Nephron (organoid): ENCODE data around the gene ZNF292.

Experiments
- H3K27ac Mint-ChIP-seq, 3 experiments: 2 replicates each; pipeline ENCODE4 v1.8.0; 2020; ENCODE audit warnings: mixed read lengths in 3 of 3, mild to moderate bottlenecking in 2 of 3, moderate library complexity in 1 of 3
- H3K27me3 Mint-ChIP-seq: 2 replicates; pipeline ENCODE4 v1.8.0; 2021; ENCODE audit warnings: low read depth, mild to moderate bottlenecking, moderate library complexity, mixed read lengths
- H3K36me3 Mint-ChIP-seq: 2 replicates; pipeline ENCODE4 v1.8.0; 2020; ENCODE audit warnings: low read depth, mixed read lengths
- H3K4me1 Mint-ChIP-seq: 2 replicates; pipeline ENCODE4 v1.8.0; 2020; ENCODE audit warnings: mixed read lengths
- H3K4me3 Mint-ChIP-seq, 3 experiments: 2 replicates each; pipeline ENCODE4 v1.8.0; 2020; ENCODE audit warnings: mild to moderate bottlenecking in 3 of 3, mixed read lengths in 3 of 3, moderate library complexity in 2 of 3
- H3K9me3 Mint-ChIP-seq: 2 replicates; pipeline ENCODE4 v1.8.0; 2020; ENCODE audit warnings: mixed read lengths
- CTCF ChIP-seq, 3 experiments: fragments of 200-600 bp; sonication (generic); IDR thresholded peaks; one replicate each; pipeline ENCODE4 v1.5.0; 2021; ENCODE audit warnings: antibody characterized with exemption in 3 of 3; ENCODE audit not compliant: unreplicated experiment in 3 of 3

The ZNF292 gene

DNA sequence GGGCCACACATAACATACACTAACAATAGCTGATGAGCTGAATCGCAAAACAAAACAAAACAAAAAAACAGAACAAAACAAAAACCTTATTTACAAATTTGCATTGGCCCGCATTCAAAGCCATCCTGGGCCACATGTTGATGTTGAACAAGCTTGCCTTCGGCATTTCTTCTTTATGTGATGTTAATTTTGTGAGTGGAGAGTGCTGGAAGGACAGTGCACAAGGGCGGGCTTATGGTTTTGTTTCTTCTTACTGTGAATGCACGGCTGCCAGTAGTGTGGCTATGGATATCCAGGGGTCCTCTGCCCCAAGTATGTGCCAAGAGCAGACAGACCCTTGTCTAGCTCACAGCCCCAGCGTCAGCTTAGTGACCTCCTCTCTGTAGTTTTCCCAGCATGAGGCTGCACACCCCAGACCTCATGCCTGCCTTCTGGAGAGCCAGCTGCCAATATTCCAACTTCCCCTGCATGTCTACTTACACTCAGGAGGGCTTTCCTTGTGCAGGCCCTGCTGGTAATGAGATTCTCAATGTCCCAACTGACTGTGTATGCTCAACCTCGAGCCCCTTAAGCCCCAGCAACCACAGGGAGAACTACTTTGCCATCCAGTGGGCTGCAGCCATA is 24.9 kb downstream of the ZNF292 start:
- TF ChIP-seq CTCF (IDR thresholded peaks at IDR 0.05; ENCODE audit: unreplicated experiment in 3 of 3) = no peak
- Mint-ChIP-seq H3K9me3 (no peaks in the 10 kb centered on the region), H3K4me3 (no peak overlapping the region), H3K27ac (no peak overlapping the region), H3K36me3 (peaks cover 54% of the 10 kb centered on the region), H3K27me3 (no peaks in the 10 kb centered on the region), H3K4me1 (no peaks in the 10 kb centered on the region)

DNA sequence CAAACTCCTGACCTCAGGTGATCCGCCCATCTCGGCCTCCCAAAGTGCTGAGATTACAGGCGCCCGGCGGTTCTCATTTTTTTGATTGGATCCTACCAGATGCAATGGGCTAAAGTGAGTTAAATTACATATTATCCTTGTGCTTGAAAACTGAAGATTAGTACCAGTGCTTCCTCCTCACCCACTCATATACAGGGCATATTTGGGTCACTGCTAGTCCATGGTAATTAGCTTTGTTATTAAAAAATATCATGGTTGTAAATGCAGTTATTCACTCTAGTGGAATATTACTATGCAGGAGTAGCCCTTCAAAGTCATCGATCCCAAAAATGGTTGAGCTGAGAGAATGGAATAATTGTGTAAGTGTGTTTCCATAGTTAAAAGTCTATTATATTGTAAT is 26.5 kb downstream of the ZNF292 start:
- Mint-ChIP-seq H3K4me1 (no peaks in the 10 kb centered on the region), H3K27me3 (no peaks in the 10 kb centered on the region), H3K9me3 (no peaks in the 10 kb centered on the region), H3K4me3 (no peak overlapping the region), H3K27ac (no peak overlapping the region), H3K36me3 (peaks cover 46% of the 10 kb centered on the region)
- no peak for TF ChIP-seq CTCF (IDR thresholded peaks at IDR 0.05; ENCODE audit: unreplicated experiment in 3 of 3)

GRCh38 chr6:87182321-87182720 is 27.0 kb downstream of the ZNF292 start:
- H3K9me3 Mint-ChIP-seq = no peaks in the 10 kb centered on the region
- H3K4me1 Mint-ChIP-seq = no peaks in the 10 kb centered on the region
- no peak for TF ChIP-seq CTCF (IDR thresholded peaks at IDR 0.05; ENCODE audit: unreplicated experiment in 3 of 3)
- no peaks in the 10 kb centered on the region for H3K27me3 Mint-ChIP-seq
- H3K4me3 Mint-ChIP-seq = no peak overlapping the region
- H3K36me3 Mint-ChIP-seq = peaks cover 42% of the 10 kb centered on the region
- no peak overlapping the region for H3K27ac Mint-ChIP-seq

DNA sequence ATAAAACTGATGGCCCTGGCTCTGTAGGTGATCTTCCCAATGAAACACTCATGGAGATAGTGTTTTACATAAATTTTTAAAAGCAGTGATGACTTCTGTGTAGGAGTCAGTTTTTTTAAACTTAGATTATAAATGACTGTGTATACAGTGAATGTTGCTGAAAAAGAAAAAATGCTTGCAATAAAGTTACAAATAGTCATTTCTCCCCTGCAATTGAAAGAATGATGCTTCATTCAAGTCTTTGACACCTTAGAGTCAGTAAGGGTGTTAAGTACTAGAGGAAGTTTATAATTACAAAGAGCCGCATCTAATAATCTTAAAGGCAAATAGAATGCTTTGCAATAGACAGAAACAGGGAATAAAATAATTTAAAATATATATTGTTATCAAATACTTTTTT is 27.6 kb downstream of the ZNF292 start:
- Mint-ChIP-seq H3K4me1 (no peaks in the 10 kb centered on the region), H3K4me3 (no peak overlapping the region), H3K9me3 (no peaks in the 10 kb centered on the region), H3K27ac (no peak overlapping the region), H3K36me3 (peaks cover 36% of the 10 kb centered on the region), H3K27me3 (no peaks in the 10 kb centered on the region)
- TF ChIP-seq CTCF (IDR thresholded peaks at IDR 0.05; ENCODE audit: unreplicated experiment in 3 of 3) = no peak

GRCh38 chr6:87183687-87184086 is 28.3 kb downstream of the ZNF292 start:
- Mint-ChIP-seq H3K9me3 (no peaks in the 10 kb centered on the region), H3K27ac (no peak overlapping the region), H3K4me3 (no peak overlapping the region), H3K36me3 (peaks cover 35% of the 10 kb centered on the region), H3K4me1 (no peaks in the 10 kb centered on the region), H3K27me3 (no peaks in the 10 kb centered on the region)
- no peak for TF ChIP-seq CTCF (IDR thresholded peaks at IDR 0.05; ENCODE audit: unreplicated experiment in 3 of 3)

DNA sequence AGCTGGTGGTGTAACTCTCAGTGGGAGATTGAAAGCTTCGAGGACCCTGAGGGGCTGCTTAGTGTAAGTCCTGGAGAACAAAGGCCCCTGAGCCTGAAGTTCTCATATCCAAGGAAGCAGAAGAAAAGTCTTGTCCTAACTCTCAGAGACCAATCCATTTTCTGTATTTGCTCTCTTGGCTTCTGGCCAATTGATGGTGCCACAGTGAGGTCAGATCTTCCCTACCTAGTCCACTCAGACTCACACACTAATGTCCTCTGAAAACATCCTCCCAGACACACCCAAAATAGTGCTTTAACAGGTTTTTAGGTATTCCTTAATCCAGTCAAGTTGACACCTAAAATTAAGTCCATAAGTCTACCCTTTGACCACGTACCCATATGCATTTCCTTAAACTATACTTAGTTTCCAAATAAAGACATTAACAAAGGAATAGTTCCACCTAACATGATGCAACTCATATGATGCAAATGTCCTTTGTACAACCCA is 29.4 kb downstream of the ZNF292 start:
- no peaks in the 10 kb centered on the region for H3K27me3 Mint-ChIP-seq
- H3K27ac Mint-ChIP-seq = no peak overlapping the region
- H3K9me3 Mint-ChIP-seq = no peaks in the 10 kb centered on the region
- no peaks in the 10 kb centered on the region for H3K4me1 Mint-ChIP-seq
- peaks cover 33% of the 10 kb centered on the region for H3K36me3 Mint-ChIP-seq
- H3K4me3 Mint-ChIP-seq = no peak overlapping the region
- TF ChIP-seq CTCF (IDR thresholded peaks at IDR 0.05; ENCODE audit: unreplicated experiment in 3 of 3) = no peak
